Measurements from ENCODE around the gene MCM5. TPM values are rescaled to one million over a fixed set of nuclear protein-coding genes. Genes with fewer than 3 reads are reported as not detected.

Gene MCM5
- total and polyA plus RNA-seq, 2 experiments from 2014 or later = 288 to 325 TPM

DNA sequence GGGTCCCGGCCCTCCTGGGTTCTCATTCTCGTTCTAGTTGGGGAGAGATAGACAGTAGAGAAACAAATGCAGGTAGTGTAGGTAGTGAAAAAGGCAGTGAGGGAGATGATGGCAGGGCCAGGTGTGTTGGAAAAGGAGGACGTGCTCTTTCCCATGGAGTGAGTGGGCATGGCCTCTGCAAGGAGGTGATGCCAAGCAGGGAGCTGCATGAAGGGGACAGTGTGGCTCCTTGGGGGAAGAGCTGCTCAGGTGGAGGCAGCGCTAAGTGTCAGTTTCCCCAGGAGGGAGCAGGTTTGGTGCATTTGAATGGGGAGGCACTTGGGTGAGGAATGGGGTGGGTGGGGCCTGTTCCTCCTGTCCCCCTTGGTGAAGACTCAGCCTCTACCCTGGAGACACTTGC lies 22.2 kb downstream of the MCM5 start (continued):
- TF ChIP-seq ETS1 (IDR thresholded peaks at IDR 0.05) (no peak), STAT1 (IDR thresholded peaks at IDR 0.05; ENCODE audit: unreplicated experiment) (no peak), JUNB (IDR thresholded peaks at IDR 0.05; ENCODE audit: unreplicated experiment) (no peak), ZNF114 (CRISPR knock-in tag; IDR thresholded peaks at IDR 0.05) (no peak)

- H3K4me2 ChIP-seq = no peak overlapping the region
- no peaks in the 10 kb centered on the region for H3K9me2 ChIP-seq (ENCODE audit: insufficient read depth)
- TF ChIP-seq NANOG (IDR thresholded peaks at IDR 0.05; ENCODE audit: borderline replicate concordance) = no peak
- TF ChIP-seq EZH2 (IDR thresholded peaks at IDR 0.05; ENCODE audit: low read depth, unreplicated experiment) = no peak
- no peak for TF ChIP-seq POLR2AphosphoS5 (IDR thresholded peaks at IDR 0.05; ENCODE audit: low read depth)
- no peak for TF ChIP-seq ZNF331 (CRISPR knock-in tag; IDR thresholded peaks at IDR 0.05; ENCODE audit: low read depth)
- no peak for TF ChIP-seq ZNF462 (CRISPR knock-in tag; IDR thresholded peaks at IDR 0.05)
- no peak for TF ChIP-seq STAT1 (IDR thresholded peaks at IDR 0.05; ENCODE audit: unreplicated experiment)
- TF ChIP-seq, protein P1, sequence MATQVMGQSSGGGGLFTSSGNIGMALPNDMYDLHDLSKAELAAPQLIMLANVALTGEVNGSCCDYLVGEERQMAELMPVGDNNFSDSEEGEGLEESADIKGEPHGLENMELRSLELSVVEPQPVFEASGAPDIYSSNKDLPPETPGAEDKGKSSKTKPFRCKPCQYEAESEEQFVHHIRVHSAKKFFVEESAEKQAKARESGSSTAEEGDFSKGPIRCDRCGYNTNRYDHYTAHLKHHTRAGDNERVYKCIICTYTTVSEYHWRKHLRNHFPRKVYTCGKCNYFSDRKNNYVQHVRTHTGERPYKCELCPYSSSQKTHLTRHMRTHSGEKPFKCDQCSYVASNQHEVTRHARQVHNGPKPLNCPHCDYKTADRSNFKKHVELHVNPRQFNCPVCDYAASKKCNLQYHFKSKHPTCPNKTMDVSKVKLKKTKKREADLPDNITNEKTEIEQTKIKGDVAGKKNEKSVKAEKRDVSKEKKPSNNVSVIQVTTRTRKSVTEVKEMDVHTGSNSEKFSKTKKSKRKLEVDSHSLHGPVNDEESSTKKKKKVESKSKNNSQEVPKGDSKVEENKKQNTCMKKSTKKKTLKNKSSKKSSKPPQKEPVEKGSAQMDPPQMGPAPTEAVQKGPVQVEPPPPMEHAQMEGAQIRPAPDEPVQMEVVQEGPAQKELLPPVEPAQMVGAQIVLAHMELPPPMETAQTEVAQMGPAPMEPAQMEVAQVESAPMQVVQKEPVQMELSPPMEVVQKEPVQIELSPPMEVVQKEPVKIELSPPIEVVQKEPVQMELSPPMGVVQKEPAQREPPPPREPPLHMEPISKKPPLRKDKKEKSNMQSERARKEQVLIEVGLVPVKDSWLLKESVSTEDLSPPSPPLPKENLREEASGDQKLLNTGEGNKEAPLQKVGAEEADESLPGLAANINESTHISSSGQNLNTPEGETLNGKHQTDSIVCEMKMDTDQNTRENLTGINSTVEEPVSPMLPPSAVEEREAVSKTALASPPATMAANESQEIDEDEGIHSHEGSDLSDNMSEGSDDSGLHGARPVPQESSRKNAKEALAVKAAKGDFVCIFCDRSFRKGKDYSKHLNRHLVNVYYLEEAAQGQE (IDR thresholded peaks at IDR 0.05; ENCODE audit: unreplicated experiment) = no peak
- no peak for TF ChIP-seq CREB1 (CRISPR knock-in tag; IDR thresholded peaks at IDR 0.05; ENCODE audit: low read depth)
- TF ChIP-seq, protein P2, sequence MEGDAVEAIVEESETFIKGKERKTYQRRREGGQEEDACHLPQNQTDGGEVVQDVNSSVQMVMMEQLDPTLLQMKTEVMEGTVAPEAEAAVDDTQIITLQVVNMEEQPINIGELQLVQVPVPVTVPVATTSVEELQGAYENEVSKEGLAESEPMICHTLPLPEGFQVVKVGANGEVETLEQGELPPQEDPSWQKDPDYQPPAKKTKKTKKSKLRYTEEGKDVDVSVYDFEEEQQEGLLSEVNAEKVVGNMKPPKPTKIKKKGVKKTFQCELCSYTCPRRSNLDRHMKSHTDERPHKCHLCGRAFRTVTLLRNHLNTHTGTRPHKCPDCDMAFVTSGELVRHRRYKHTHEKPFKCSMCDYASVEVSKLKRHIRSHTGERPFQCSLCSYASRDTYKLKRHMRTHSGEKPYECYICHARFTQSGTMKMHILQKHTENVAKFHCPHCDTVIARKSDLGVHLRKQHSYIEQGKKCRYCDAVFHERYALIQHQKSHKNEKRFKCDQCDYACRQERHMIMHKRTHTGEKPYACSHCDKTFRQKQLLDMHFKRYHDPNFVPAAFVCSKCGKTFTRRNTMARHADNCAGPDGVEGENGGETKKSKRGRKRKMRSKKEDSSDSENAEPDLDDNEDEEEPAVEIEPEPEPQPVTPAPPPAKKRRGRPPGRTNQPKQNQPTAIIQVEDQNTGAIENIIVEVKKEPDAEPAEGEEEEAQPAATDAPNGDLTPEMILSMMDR (conservative IDR thresholded peaks at IDR 0.05; ENCODE audit: low read depth in 2 of 2) = no peak
- no peak for TF ChIP-seq JUNB (IDR thresholded peaks at IDR 0.05; ENCODE audit: unreplicated experiment)
- TF ChIP-seq ZNF114 (CRISPR knock-in tag; IDR thresholded peaks at IDR 0.05) = no peak
- TF ChIP-seq EZH2phosphoT487 (IDR thresholded peaks at IDR 0.05; ENCODE audit: unreplicated experiment) = no peak
Observed at GRCh38 chr22:35422936-35423335, 23.0 kb downstream of the MCM5 start.

More at GRCh38 chr22:35422936-35423335, 23.0 kb downstream of the MCM5 start:
- no peaks in the 10 kb centered on the region for H3K9me3 Mint-ChIP-seq
- peaks cover 49% of the 10 kb centered on the region; the same call in 1 of the 2 replicates for H3F3A ChIP-seq (replicated peaks; ENCODE audit: low read depth)
- H3K27me3 ChIP-seq (ENCODE audit: insufficient read depth) = no peaks in the 10 kb centered on the region
- no peak overlapping the region for H3K4me3 Mint-ChIP-seq
- no peak overlapping the region for H2AFZ ChIP-seq
- peaks cover 30% of the 10 kb centered on the region for H4K20me1 ChIP-seq (replicated peaks; ENCODE audit: insufficient read depth)
- DNase-seq (ENCODE audit: low spot score) (no peak), ATAC-seq (no peak)
- H3K4me1 ChIP-seq (ENCODE audit: insufficient read depth) = peaks cover 18% of the 10 kb centered on the region
- peaks cover 15% of the 10 kb centered on the region for H3K27me3 Mint-ChIP-seq (ENCODE audit: insufficient read depth, low read depth, poor library complexity)
- H3K79me2 ChIP-seq (replicated peaks; ENCODE audit: insufficient read depth) = peaks cover 21% of the 10 kb centered on the region; the same call in 1 of the 2 replicates
- peaks cover 40% of the 10 kb centered on the region for H3K4me1 Mint-ChIP-seq
- H3K4me3 ChIP-seq = no peak overlapping the region
- H3K27ac ChIP-seq (ENCODE audit: low read depth) = no peak overlapping the region
- H3K36me3 Mint-ChIP-seq (ENCODE audit: low read depth) = peaks cover 92% of the 10 kb centered on the region
- peaks cover 71% of the 10 kb centered on the region for H3K36me3 ChIP-seq (ENCODE audit: insufficient read depth)
- peak overlapping the region; percentile 67; the same call in 1 of the 2 replicates for H3K27ac Mint-ChIP-seq

Measured in GM23338 (cell line).